ENCODE results near the gene ITGA1.

GRCh38 chr5:52922384-52922783 is 134.7 kb downstream of the ITGA1 start:
- TF ChIP-seq ZC3H10 (CRISPR knock-in tag; IDR thresholded peaks at IDR 0.05): no peak
- no peak for TF ChIP-seq ZNF565 (CRISPR knock-in tag; conservative IDR thresholded peaks at IDR 0.05; ENCODE audit: low read depth)
- TF ChIP-seq ZFP3 (CRISPR knock-in tag; IDR thresholded peaks at IDR 0.05): no peak
- TF ChIP-seq, protein P1, sequence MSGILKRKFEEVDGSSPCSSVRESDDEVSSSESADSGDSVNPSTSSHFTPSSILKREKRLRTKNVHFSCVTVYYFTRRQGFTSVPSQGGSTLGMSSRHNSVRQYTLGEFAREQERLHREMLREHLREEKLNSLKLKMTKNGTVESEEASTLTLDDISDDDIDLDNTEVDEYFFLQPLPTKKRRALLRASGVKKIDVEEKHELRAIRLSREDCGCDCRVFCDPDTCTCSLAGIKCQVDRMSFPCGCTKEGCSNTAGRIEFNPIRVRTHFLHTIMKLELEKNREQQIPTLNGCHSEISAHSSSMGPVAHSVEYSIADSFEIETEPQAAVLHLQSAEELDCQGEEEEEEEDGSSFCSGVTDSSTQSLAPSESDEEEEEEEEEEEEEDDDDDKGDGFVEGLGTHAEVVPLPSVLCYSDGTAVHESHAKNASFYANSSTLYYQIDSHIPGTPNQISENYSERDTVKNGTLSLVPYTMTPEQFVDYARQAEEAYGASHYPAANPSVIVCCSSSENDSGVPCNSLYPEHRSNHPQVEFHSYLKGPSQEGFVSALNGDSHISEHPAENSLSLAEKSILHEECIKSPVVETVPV (CRISPR knock-in tag; IDR thresholded peaks at IDR 0.05): no peak
- TF ChIP-seq ARNTL (CRISPR knock-in tag; IDR thresholded peaks at IDR 0.05; ENCODE audit: borderline replicate concordance, low read depth): no peak
- TF ChIP-seq RARB (CRISPR knock-in tag; IDR thresholded peaks at IDR 0.05): no peak
- TF ChIP-seq PATZ1 (CRISPR knock-in tag; IDR thresholded peaks at IDR 0.05; ENCODE audit: borderline replicate concordance): no peak
- TF ChIP-seq CSDC2 (CRISPR knock-in tag; IDR thresholded peaks at IDR 0.05): no peak
- no peak for TF ChIP-seq SNAI2 (CRISPR knock-in tag; IDR thresholded peaks at IDR 0.05)
- TF ChIP-seq PPARA (CRISPR knock-in tag; IDR thresholded peaks at IDR 0.05; ENCODE audit: borderline replicate concordance): no peak

All from SK-N-SH treated with all-trans-retinoic acid at 6 μM for 48 hours (cell line).